T-helper 2 cell treated with Interferon-gamma antibody and Interleukin-4, amounts not matched to agents 5 μg/mL and 100 μg/mL, for 36 hours (primary cell): ENCODE data around the gene USE1.
A peak's percentile ranks its signal among the peaks of the same experiment; 100 is the strongest.

ENCODE experiments used
- DNase-seq: peaks from one replicate; pipeline ENCODE4 v3.0.0; 2021; ENCODE audit warnings: low spot score
- H3K27ac Mint-ChIP-seq: one replicate; pipeline ENCODE4 v1.8.0; 2021; ENCODE audit warnings: mild to moderate bottlenecking, mixed read lengths
- H3K27me3 Mint-ChIP-seq: one replicate; pipeline ENCODE4 v1.8.0; 2021; ENCODE audit warnings: low read depth, mixed read lengths
- H3K36me3 Mint-ChIP-seq: one replicate; pipeline ENCODE4 v1.8.0; 2021; ENCODE audit warnings: low read depth, mixed read lengths
- H3K4me1 Mint-ChIP-seq: one replicate; pipeline ENCODE4 v1.8.0; 2021; ENCODE audit warnings: low read depth, mixed read lengths
- H3K4me3 Mint-ChIP-seq: one replicate; pipeline ENCODE4 v1.8.0; 2022; ENCODE audit warnings: mild to moderate bottlenecking, moderate library complexity, mixed read lengths
- H3K9me3 Mint-ChIP-seq: one replicate; pipeline ENCODE4 v1.8.0; 2021; ENCODE audit warnings: mixed read lengths

The USE1 gene

GRCh38 chr19:17213334-17213733 lies 1.8 kb upstream of the USE1 start:
- no peak for DNase-seq
- Mint-ChIP-seq H3K27ac (no peak overlapping the region), H3K4me3 (no peak overlapping the region), H3K36me3 (peaks cover 50% of the 10 kb centered on the region), H3K9me3 (no peaks in the 10 kb centered on the region), H3K27me3 (no peaks in the 10 kb centered on the region), H3K4me1 (peaks cover 20% of the 10 kb centered on the region)

- no peak for DNase-seq
- H3K36me3 Mint-ChIP-seq, result peaks cover 45% of the 10 kb centered on the region
- H3K4me3 Mint-ChIP-seq, result peak overlapping the region; percentile 83
- no peaks in the 10 kb centered on the region for H3K27me3 Mint-ChIP-seq
- H3K27ac Mint-ChIP-seq, result peak overlapping the region; percentile 96
- H3K9me3 Mint-ChIP-seq, result no peaks in the 10 kb centered on the region
- peaks cover 14% of the 10 kb centered on the region for H3K4me1 Mint-ChIP-seq
These were observed 540 bp upstream of the USE1 start for GRCh38 chr19:17214508-17215126.

DNA sequence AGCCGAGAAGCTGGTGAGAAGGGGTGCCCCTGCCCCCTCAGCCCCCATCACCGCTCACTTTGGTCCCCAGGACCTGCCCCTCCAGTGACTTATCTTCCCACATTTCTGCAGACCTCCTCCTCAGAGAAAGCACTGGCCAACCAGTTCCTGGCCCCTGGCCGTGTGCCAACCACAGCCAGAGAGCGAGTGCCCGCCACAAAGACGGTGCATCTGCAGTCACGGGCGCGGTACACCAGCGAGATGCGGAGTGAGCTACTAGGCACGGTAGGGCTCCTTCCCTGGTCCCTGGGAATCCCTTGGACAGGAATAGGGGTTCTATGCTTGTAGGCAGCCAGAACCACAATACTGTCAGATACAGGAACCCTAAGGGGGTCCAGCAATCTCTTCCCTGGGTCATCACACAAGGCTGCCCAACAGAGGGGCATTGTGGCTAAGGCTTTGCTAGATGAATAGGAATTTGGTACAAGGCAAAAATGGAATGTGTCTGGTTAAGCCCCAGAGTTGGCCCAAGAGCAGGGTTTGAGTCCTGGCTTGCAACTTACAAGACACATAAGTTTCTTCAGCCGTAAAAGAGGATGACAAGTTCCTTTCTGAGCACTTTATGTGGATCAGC lies 1.0 kb downstream of the USE1 start:
- H3K4me3 Mint-ChIP-seq, result peak overlapping the region; percentile 83
- no peaks in the 10 kb centered on the region for H3K27me3 Mint-ChIP-seq
- H3K27ac Mint-ChIP-seq, result peak overlapping the region; percentile 96
- peaks cover 10% of the 10 kb centered on the region for H3K4me1 Mint-ChIP-seq
- peaks cover 38% of the 10 kb centered on the region for H3K36me3 Mint-ChIP-seq
- no peaks in the 10 kb centered on the region for H3K9me3 Mint-ChIP-seq
- no peak for DNase-seq

GRCh38 chr19:17219286-17219685 lies 4.1 kb downstream of the USE1 start:
- DNase-seq, result no peak
- H3K36me3 Mint-ChIP-seq, result peaks cover 30% of the 10 kb centered on the region
- no peak overlapping the region for H3K27ac Mint-ChIP-seq
- H3K4me3 Mint-ChIP-seq, result no peak overlapping the region
- peaks cover 10% of the 10 kb centered on the region for H3K4me1 Mint-ChIP-seq
- no peaks in the 10 kb centered on the region for H3K27me3 Mint-ChIP-seq
- no peaks in the 10 kb centered on the region for H3K9me3 Mint-ChIP-seq

DNA sequence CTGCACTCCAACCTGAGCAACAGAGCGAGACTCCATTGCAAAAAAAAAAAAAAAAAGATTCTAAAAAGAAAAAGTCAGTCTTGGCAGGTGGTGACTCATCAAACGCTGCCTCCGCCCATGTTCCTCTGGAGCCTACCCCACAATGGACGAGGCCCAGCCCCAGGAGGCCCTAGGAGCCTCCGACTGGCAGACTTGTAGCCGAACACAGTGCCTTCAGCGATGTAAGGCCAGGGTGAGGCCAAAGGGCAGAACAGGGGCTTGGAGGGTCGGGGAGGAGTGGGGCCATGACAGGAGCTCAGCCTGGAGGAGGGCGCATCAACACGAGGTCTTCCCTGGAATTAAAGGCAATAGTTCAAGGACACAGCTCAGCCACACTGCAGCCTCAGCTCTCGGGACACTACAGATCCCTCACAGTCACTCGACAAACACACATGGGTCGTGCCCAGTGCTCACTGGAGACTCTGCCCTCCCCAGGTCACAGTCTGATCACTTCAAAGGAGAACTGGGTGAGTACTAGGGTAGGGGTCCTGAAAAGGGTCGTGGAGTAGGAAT lies 5.1 kb downstream of the USE1 start:
- no peaks in the 10 kb centered on the region for H3K9me3 Mint-ChIP-seq
- no peaks in the 10 kb centered on the region for H3K27me3 Mint-ChIP-seq
- H3K27ac Mint-ChIP-seq, result no peak overlapping the region
- H3K4me3 Mint-ChIP-seq, result no peak overlapping the region
- H3K4me1 Mint-ChIP-seq, result peaks cover 6% of the 10 kb centered on the region
- DNase-seq, result no peak
- H3K36me3 Mint-ChIP-seq, result peaks cover 27% of the 10 kb centered on the region

- Mint-ChIP-seq H3K36me3 (no peaks in the 10 kb centered on the region), H3K27me3 (no peaks in the 10 kb centered on the region), H3K9me3 (no peaks in the 10 kb centered on the region), H3K4me3 (peak overlapping the region; percentile 65), H3K4me1 (peaks cover 3% of the 10 kb centered on the region), H3K27ac (no peak overlapping the region)
- no peak for DNase-seq
These were observed 9.9 kb downstream of the USE1 start for GRCh38 chr19:17225053-17225452.

DNA sequence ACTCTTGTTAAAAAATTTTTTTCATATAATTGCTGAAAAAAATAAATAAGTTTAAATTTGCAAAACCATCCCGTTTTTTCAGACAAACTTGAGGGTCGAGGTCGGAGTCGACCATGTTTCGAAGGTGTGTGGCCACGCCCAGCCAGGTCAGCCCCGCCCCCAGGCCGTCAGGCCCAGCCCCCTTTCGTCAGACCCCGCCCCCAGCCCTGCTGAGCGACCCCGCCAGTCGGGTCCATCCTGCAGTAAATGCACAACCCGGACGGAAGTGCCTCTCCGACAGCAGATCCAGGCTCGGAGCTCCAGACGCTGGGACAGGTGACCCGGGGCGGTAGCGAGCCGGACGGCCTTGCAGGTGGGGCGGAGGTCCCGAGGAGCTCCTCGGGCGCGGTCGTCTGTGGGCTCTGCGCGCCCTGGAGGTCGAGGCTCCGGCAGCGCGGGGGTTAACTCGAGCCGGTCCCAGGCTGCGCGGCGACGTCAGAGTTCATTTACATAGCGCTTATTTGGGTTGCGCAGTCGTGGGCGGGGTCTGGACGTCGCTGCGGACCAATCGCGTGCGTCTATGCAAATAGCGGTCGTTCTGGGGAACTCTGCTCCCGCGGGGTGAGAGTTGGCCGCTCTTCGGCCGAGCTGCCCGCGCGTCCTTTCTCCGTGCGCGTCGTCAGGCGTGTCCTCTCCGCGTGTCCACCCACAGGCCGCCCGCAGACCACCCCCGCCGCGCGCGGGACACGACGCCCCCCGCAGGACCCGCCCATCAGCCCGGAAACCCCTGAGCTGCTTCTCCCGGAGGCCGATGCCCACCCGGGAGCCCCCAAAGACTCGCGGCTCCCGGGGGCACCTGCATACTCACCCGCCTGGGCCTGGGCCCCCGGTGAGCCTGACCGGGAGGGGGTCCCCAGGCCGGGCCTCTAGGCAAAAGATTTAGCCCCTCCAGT lies 11.1 kb downstream of the USE1 start, which contains the start of gene OCEL1:
TSS of gene OCEL1 (plus strand) at position 225 of the 932 bp plus-strand sequence. CDS start at position 247, 22 bp downstream.
- Mint-ChIP-seq H3K27me3 (no peaks in the 10 kb centered on the region), H3K9me3 (no peaks in the 10 kb centered on the region), H3K4me1 (peaks cover 3% of the 10 kb centered on the region), H3K4me3 (peak within 1 kb of the TSS; percentile 97), H3K27ac (peak within 1 kb of the TSS; percentile 100), H3K36me3 (no peaks in the 10 kb centered on the region)
- peak; percentile 97 for DNase-seq

GRCh38 chr19:17227798-17228367 lies 12.7 kb downstream of the USE1 start:
- no peaks in the 10 kb centered on the region for H3K27me3 Mint-ChIP-seq
- peaks cover 3% of the 10 kb centered on the region for H3K4me1 Mint-ChIP-seq
- H3K9me3 Mint-ChIP-seq, result no peaks in the 10 kb centered on the region
- H3K4me3 Mint-ChIP-seq, result peak overlapping the region; percentile 97
- peaks cover 6% of the 10 kb centered on the region for H3K36me3 Mint-ChIP-seq
- DNase-seq, result no peak
- no peak overlapping the region for H3K27ac Mint-ChIP-seq

GRCh38 chr19:17229890-17230289 lies 14.7 kb downstream of the USE1 start:
- no peak for DNase-seq
- Mint-ChIP-seq H3K36me3 (peaks cover 6% of the 10 kb centered on the region), H3K4me3 (no peak overlapping the region), H3K27me3 (no peaks in the 10 kb centered on the region), H3K27ac (no peak overlapping the region), H3K4me1 (peaks cover 9% of the 10 kb centered on the region), H3K9me3 (no peaks in the 10 kb centered on the region)

- no peak for DNase-seq
- Mint-ChIP-seq H3K27me3 (no peaks in the 10 kb centered on the region), H3K4me3 (no peak overlapping the region), H3K36me3 (peaks cover 6% of the 10 kb centered on the region), H3K4me1 (peaks cover 6% of the 10 kb centered on the region), H3K9me3 (no peaks in the 10 kb centered on the region), H3K27ac (no peak overlapping the region)
These were observed 17.1 kb downstream of the USE1 start for GRCh38 chr19:17232258-17232657.

DNA sequence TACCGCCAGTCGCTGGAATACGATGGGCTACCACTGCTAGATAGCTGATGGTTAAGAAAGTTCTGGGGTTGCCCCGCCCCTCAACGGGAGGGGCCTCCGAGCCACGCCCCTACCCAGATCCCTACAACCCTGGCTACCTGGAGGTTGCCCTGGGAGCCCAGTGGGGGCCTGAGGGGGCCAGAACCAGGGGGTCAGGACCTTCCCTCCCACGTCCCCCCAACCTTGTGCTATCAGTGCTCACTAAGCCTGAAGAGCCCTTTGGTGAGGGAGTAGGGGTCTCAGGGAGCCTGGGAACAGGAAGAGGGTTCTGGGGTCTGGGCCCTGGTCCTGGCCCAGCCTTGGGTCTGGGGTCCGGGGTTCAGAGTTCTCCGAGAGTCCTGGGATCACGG lies 19.7 kb downstream of the USE1 start:
- Mint-ChIP-seq H3K4me1 (peaks cover 6% of the 10 kb centered on the region), H3K36me3 (peaks cover 6% of the 10 kb centered on the region), H3K27me3 (no peaks in the 10 kb centered on the region), H3K4me3 (peak overlapping the region; percentile 86), H3K9me3 (no peaks in the 10 kb centered on the region), H3K27ac (peak overlapping the region; percentile 73)
- DNase-seq, result peak; percentile 71

GRCh38 chr19:17235300-17235970 lies 20.3 kb downstream of the USE1 start:
- Mint-ChIP-seq H3K27ac (peak overlapping the region; percentile 73), H3K36me3 (peaks cover 6% of the 10 kb centered on the region), H3K4me1 (peaks cover 6% of the 10 kb centered on the region), H3K4me3 (peak overlapping the region; percentile 86), H3K27me3 (no peaks in the 10 kb centered on the region), H3K9me3 (no peaks in the 10 kb centered on the region)
- DNase-seq, result peak; percentile 75
